Measurements from ENCODE around the gene TMEM19. TPM values are rescaled to one million over a fixed set of nuclear protein-coding genes. Genes with fewer than 3 reads are reported as not detected.
A peak's percentile ranks its signal among the peaks of the same experiment; 100 is the strongest.

The TMEM19 gene
- total and polyA plus RNA-seq, 2 of the 8 experiments (the other 6 are each of a cell fraction or from before 2014, with no cell fraction given), result 12.6 to 19.1 TPM

DNA sequence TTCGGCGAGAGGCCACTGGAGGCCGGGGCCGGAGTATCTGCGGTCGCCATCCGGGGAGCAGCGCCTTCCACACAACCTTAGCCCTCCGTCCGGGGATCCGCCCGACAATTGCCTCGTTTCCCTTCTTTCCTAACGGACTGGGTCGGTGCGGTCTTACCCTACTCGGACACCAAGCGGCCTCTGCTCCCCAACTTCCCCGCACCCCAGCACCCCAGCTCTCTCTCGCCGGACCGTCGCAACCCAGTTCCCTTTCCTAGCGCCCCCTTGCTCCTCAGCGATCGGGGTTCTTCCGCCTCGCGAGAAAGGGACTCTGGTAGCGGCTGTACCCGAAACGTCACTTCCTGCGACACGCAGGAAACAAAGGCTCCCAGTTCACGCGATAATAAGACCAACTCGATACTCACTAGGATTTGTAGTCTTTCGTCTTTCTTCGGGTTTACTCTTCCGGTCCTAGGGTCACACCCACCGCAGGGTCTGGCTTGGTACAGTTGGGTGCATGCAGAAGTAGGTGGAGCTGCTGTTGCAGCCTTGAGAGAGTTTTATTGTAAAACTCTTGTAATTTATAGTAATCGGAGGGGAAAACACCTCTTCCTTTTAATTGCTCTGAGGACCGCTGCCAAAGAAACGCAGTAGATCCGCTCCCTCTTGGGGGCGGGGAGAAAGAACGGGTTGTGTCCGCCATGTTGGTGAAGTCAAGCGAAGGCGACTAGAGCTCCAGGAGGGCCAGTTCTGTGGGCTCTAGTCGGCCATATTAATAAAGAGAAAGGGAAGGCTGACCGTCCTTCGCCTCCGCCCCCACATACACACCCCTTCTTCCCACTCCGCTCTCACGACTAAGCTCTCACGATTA lies 22.1 kb upstream of the TMEM19 start, which contains the start of the genes THAP2 and ZFC3H1 (continued):
- TF ChIP-seq CREB1 (IDR thresholded peaks at IDR 0.05), result peak; percentile 94
- TF ChIP-seq, protein P1, sequence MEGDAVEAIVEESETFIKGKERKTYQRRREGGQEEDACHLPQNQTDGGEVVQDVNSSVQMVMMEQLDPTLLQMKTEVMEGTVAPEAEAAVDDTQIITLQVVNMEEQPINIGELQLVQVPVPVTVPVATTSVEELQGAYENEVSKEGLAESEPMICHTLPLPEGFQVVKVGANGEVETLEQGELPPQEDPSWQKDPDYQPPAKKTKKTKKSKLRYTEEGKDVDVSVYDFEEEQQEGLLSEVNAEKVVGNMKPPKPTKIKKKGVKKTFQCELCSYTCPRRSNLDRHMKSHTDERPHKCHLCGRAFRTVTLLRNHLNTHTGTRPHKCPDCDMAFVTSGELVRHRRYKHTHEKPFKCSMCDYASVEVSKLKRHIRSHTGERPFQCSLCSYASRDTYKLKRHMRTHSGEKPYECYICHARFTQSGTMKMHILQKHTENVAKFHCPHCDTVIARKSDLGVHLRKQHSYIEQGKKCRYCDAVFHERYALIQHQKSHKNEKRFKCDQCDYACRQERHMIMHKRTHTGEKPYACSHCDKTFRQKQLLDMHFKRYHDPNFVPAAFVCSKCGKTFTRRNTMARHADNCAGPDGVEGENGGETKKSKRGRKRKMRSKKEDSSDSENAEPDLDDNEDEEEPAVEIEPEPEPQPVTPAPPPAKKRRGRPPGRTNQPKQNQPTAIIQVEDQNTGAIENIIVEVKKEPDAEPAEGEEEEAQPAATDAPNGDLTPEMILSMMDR (IDR thresholded peaks at IDR 0.05; ENCODE audit: control extremely low read depth in 1 of 3, insufficient read depth in 1 of 3, low read depth in 1 of 3, low read length in 3 of 3), result peak in 1 of 3 experiments; percentile 27; a peak in 1 of 4 replicates
- TF ChIP-seq JUND (IDR thresholded peaks at IDR 0.05; ENCODE audit: low read length), result no peak
- no peak for TF ChIP-seq EZH2 (IDR thresholded peaks at IDR 0.05; ENCODE audit: low read depth, low read length, severe bottlenecking)
- TF ChIP-seq RFX5 (IDR thresholded peaks at IDR 0.05; ENCODE audit: borderline replicate concordance, low read depth, low read length), result no peak

All from H1 (cell line).